Smooth muscle cell (in vitro differentiated cells): ENCODE data around the gene MSANTD4. TPM values are rescaled to one million over a fixed set of nuclear protein-coding genes. Genes with fewer than 3 reads are reported as not detected.

ENCODE experiments used
- DNase-seq: peaks from one replicate; lab custom pipeline; 2025; ENCODE audit not compliant: unreplicated experiment; lab: John Stamatoyannopoulos, UW
- H2AFZ ChIP-seq: fragments of 200-600 bp; sonication (generic); 2 replicates; pipeline ENCODE4 v1.6.0; 2016; ENCODE audit warnings: antibody characterized with exemption, low read depth, mild to moderate bottlenecking
- H3F3A ChIP-seq: fragments of 200-600 bp; sonication (generic); 2 replicates; pipeline ENCODE4 v1.6.0; 2017; ENCODE audit warnings: antibody characterized with exemption, low read depth
- H3K27ac ChIP-seq: fragments of 200-600 bp; sonication (generic); 2 replicates; pipeline ENCODE4 v1.5.1; 2016; ENCODE audit warnings: low read depth, mild to moderate bottlenecking
- H3K27me3 ChIP-seq: fragments of 200-600 bp; sonication (generic); 2 replicates; pipeline ENCODE4 v1.6.1; 2016; ENCODE audit warnings: low read depth, mild to moderate bottlenecking
- H3K36me3 ChIP-seq: fragments of 200-600 bp; sonication (generic); 2 replicates; pipeline ENCODE4 v1.5.1; 2016; ENCODE audit warnings: low read depth
- H3K4me1 ChIP-seq: fragments of 200-600 bp; sonication (generic); 2 replicates; pipeline ENCODE4 v1.5.1; 2016; ENCODE audit warnings: low read depth
- H3K4me2 ChIP-seq: fragments of 200-600 bp; sonication (generic); 2 replicates; pipeline ENCODE4 v1.6.0; 2016; ENCODE audit warnings: mild to moderate bottlenecking
- H3K4me3 ChIP-seq: fragments of 200-600 bp; sonication (generic); 2 replicates; pipeline ENCODE4 v1.5.1; 2016; ENCODE audit warnings: mild to moderate bottlenecking
- H3K79me2 ChIP-seq: fragments of 200-600 bp; sonication (generic); 2 replicates; pipeline ENCODE4 v1.6.0; 2016; ENCODE audit warnings: low read depth, mild to moderate bottlenecking
- H3K9ac ChIP-seq: fragments of 200-600 bp; sonication (generic); 2 replicates; pipeline ENCODE4 v1.6.0; 2016; ENCODE audit warnings: low read depth
- H3K9me3 ChIP-seq: fragments of 200-600 bp; sonication (generic); replicated peaks from 2 replicates; pipeline ENCODE4 v1.5.1; 2016; ENCODE audit warnings: low read depth
- H4K20me1 ChIP-seq: fragments of 200-600 bp; sonication (generic); 2 replicates; pipeline ENCODE4 v1.6.0; 2016; ENCODE audit warnings: low read depth
- WGBS: methylation state at CpG from one replicate; pipeline ENCODE4 v1.1.7; 2016; ENCODE audit warnings: low lambda C conversion rate; 5-methylcytosine and 5-hydroxymethylcytosine counted together
- polyA plus RNA-seq: library from polyadenylated mRNA; unstranded; fragments of >200 nt; fragmentation: Nextera tagmentation; extraction: Ambion mirVana; gene quantifications from 2 replicates; pipeline ENCODE4 v1.2.1, GENCODE V29; 2016
- small RNA-seq: library from RNA; depleted of rRNA; stranded (forward); fragments of <200 nt; gene quantifications from one replicate; pipeline ENCODE3, GENCODE V24; 2014
- total RNA-seq: library from RNA; depleted of rRNA; stranded (reverse); fragments of >200 nt; gene quantifications from 2 replicates; pipeline ENCODE4 v1.2.3, GENCODE V29; 2014
- TF ChIP-seq, protein P1 (sequence below): fragments of 200-600 bp; sonication (generic); IDR thresholded peaks from 2 replicates; pipeline ENCODE4 v1.5.1; 2017; ENCODE audit warnings: borderline replicate concordance, mild to moderate bottlenecking, antibody characterized with exemption; ENCODE audit not compliant: insufficient read depth, poor library complexity, severe bottlenecking

The MSANTD4 gene
- total and polyA plus RNA-seq, 2 experiments from 2014 or later = 5.9 to 18.3 TPM

DNA sequence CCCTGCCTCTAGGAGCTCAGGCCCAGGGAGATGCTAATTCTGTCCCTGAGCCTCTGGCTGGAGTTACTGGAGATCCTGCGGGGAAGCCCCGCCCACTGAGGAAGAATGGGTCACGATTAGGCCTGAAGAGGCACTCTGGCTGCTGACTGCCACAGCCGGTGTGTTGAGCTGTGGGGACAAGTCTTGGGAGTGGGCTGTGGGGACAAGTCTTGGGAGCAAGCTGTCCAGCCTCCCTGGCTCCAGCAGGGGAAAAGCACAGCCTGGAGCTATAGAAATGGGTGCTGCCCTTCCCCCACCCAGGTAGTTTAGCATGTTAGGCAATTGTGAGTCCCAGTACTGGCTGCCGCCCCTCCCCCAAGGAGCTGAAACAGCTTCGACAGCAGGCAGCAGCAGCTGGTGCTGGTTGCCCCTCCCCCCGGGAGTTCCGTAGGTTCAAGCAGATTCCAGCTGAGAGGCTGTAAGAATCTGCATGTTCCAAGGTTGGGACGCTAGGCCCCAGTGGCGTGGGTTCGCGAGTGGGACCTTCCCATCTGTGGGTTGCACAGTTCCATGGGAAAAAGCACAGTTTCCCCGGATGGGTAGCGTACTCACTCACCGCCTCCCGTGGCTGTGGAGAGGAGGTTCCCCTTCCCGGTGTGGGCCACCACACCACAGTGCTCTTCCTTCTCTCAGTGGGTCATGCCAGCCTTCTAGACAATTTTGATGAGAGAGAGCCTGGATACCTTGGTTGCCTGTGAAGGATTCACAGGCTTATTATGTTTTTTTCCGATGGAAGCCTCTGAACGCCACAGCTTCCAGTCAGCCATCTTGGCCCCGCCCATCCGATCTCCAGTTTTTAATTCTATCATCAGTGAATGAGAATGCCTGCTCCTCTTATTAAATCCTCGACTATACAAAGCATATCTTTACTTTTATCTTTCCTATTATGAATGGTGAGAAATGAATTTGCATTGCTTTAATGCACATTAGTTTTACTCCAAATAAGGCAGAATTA, 61.5 kb downstream of the MSANTD4 start:
- H3K4me3 ChIP-seq = no peak overlapping the region

More for the DNA sequence above, 61.5 kb downstream of the MSANTD4 start:
- TF ChIP-seq, protein P1, sequence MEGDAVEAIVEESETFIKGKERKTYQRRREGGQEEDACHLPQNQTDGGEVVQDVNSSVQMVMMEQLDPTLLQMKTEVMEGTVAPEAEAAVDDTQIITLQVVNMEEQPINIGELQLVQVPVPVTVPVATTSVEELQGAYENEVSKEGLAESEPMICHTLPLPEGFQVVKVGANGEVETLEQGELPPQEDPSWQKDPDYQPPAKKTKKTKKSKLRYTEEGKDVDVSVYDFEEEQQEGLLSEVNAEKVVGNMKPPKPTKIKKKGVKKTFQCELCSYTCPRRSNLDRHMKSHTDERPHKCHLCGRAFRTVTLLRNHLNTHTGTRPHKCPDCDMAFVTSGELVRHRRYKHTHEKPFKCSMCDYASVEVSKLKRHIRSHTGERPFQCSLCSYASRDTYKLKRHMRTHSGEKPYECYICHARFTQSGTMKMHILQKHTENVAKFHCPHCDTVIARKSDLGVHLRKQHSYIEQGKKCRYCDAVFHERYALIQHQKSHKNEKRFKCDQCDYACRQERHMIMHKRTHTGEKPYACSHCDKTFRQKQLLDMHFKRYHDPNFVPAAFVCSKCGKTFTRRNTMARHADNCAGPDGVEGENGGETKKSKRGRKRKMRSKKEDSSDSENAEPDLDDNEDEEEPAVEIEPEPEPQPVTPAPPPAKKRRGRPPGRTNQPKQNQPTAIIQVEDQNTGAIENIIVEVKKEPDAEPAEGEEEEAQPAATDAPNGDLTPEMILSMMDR = no peak
- Histone ChIP-seq H3K9me3 (no peaks in the 10 kb centered on the region), H3F3A (no peaks in the 10 kb centered on the region), H3K36me3 (no peaks in the 10 kb centered on the region), H3K4me1 (no peaks in the 10 kb centered on the region), H4K20me1 (no peaks in the 10 kb centered on the region), H3K27me3 (no peaks in the 10 kb centered on the region), H3K27ac (no peak overlapping the region), H3K9ac (no peak overlapping the region), H2AFZ (no peak overlapping the region), H3K4me2 (no peak overlapping the region), H3K79me2 (no peaks in the 10 kb centered on the region)
- WGBS = 87% methylated on average over 22 of the region's 22 CpGs
- DNase-seq = no peak

Small RNAs within 50 kb of the gene (small RNA-seq; reads per million reads assigned to genes)
- gene RNU6-277P = 0.13 reads per million

Other genes with a start within 250 kb of the MSANTD4 start
- gene KBTBD3, start 55.1 kb upstream of the MSANTD4 start, total RNA-seq = 2.2 and 3.5 TPM in 2 replicates
- gene KBTBD3, start 55.1 kb upstream of the MSANTD4 start, polyA plus RNA-seq = 6.3 and 10.2 TPM in 2 replicates
- gene AASDHPPT, start 55.4 kb upstream of the MSANTD4 start, total RNA-seq = 75.3 and 78.7 TPM in 2 replicates
- 28.5 and 35.6 TPM in 2 replicates for gene AASDHPPT, start 55.4 kb upstream of the MSANTD4 start, polyA plus RNA-seq